CD4-positive, alpha-beta T cell treated with Interleukin-2 at 100 ng/mL for 4 hours (primary cell): ENCODE measurements around the gene SEC22A.

Experiments used
- DNase-seq: peaks from one replicate; pipeline ENCODE4 v3.0.0-alpha.2; 2020; ENCODE audit warnings: low spot score

SEC22A gene

GRCh38 chr3:123287962-123288302 is 86.2 kb downstream of the SEC22A start:
- DNase-seq: no peak

GRCh38 chr3:123289391-123290106 is 87.8 kb downstream of the SEC22A start:
- no peak for DNase-seq

GRCh38 chr3:123290107-123290930 is 88.6 kb downstream of the SEC22A start:
- DNase-seq: no peak

- DNase-seq: no peak
These were observed 89.2 kb downstream of the SEC22A start for GRCh38 chr3:123290962-123291361.

GRCh38 chr3:123291404-123291803 is 89.7 kb downstream of the SEC22A start:
- no peak for DNase-seq

- DNase-seq: no peak
These were observed 90.9 kb downstream of the SEC22A start for GRCh38 chr3:123292321-123293310.

GRCh38 chr3:123294296-123294938 is 92.7 kb downstream of the SEC22A start:
- no peak for DNase-seq

- no peak for DNase-seq
These were observed 93.6 kb downstream of the SEC22A start for GRCh38 chr3:123295171-123295900.

GRCh38 chr3:123295901-123296250 is 94.1 kb downstream of the SEC22A start:
- no peak for DNase-seq

GRCh38 chr3:123296261-123296660 is 94.5 kb downstream of the SEC22A start:
- DNase-seq: no peak

- DNase-seq: no peak
These were observed 95.3 kb downstream of the SEC22A start for GRCh38 chr3:123296836-123297626.

GRCh38 chr3:123297627-123297899 is 95.8 kb downstream of the SEC22A start:
- DNase-seq: no peak

GRCh38 chr3:123298903-123299302 is 97.2 kb downstream of the SEC22A start:
- no peak for DNase-seq

GRCh38 chr3:123299581-123299980 is 97.8 kb downstream of the SEC22A start:
- no peak for DNase-seq

GRCh38 chr3:123300056-123300455 is 98.3 kb downstream of the SEC22A start:
- no peak for DNase-seq

- no peak for DNase-seq
These were observed 98.8 kb downstream of the SEC22A start for GRCh38 chr3:123300583-123300982.

GRCh38 chr3:123301331-123302184 is 99.8 kb downstream of the SEC22A start:
- DNase-seq: no peak

GRCh38 chr3:123302961-123303360 is 101.2 kb downstream of the SEC22A start:
- no peak for DNase-seq

- no peak for DNase-seq
These were observed 102.3 kb downstream of the SEC22A start for GRCh38 chr3:123303976-123304560.
